GM12878 (cell line): ENCODE data around the gene SEC16A. TPM values are rescaled to one million over a fixed set of nuclear protein-coding genes. Genes with fewer than 3 reads are reported as not detected.

Experiments
- ATAC-seq: fragments of 200-7000 bp; cut with Tn5 transposase; 3 replicates; pipeline ENCODE4 v1.9.1; 2020; ENCODE audit warnings: mild to moderate bottlenecking, moderate library complexity
- BruUV-seq: library from RNA; stranded (reverse); fragments of 400-500 nt; replicated peaks from 2 replicates; lab custom pipeline; 2021; lab: Mats Ljungman, UMichigan
- CTCF ChIA-PET: fragments of 300-600 bp; sonication (Branson Sonifier 250); formaldehyde crosslinking; extraction: SDS; loops from one replicate; lab custom pipeline; 2021; ENCODE audit warnings: inconsistent platforms; lab: Yijun Ruan, JAX
- POLR2A ChIA-PET: fragments of 350-600 bp; formaldehyde crosslinking; extraction: SDS; loops from one replicate; lab custom pipeline; 2021; ENCODE audit warnings: inconsistent platforms; lab: Charles Lee
- RAD21 ChIA-PET: fragments of 300-600 bp; sonication (Branson Sonifier 250); formaldehyde crosslinking; loops from one replicate; lab custom pipeline; 2023; ENCODE audit warnings: antibody characterized with exemption; ENCODE audit not compliant: unreplicated experiment; lab: Charles Lee
- SMC1A ChIA-PET: fragments of 300-600 bp; sonication (Branson Sonifier 250); formaldehyde crosslinking; loops from one replicate; lab custom pipeline; 2023; ENCODE audit not compliant: unreplicated experiment, uncharacterized antibody; lab: Charles Lee
- DNase-seq: peaks from one replicate; pipeline ENCODE4 v3.0.0-alpha.2; 2011; ENCODE audit warnings: low read depth, low spot score
- FAIRE-seq: peaks from 3 replicates; lab custom pipeline; 2011; peaks lifted over from hg19 to GRCh38; lab: Jason Lieb, UNC
- H2AFZ ChIP-seq: 2 replicates; pipeline ENCODE4 v1.6.0; 2011; ENCODE audit warnings: low read depth, low read length, control low read depth; ENCODE audit not compliant: control insufficient read depth
- H3K27ac ChIP-seq: 2 replicates; pipeline ENCODE4 v1.5.1; 2011; ENCODE audit warnings: control low read depth; ENCODE audit not compliant: control insufficient read depth, insufficient read depth
- H3K27me3 ChIP-seq, 2 experiments: replicated peaks in 1 of 2; 2 replicates each; pipeline versions ENCODE4 v1.6.0 to v1.6.1; 2011; ENCODE audit warnings: low read length in 1 of 2; ENCODE audit not compliant: control insufficient read depth in 2 of 2, insufficient read depth in 2 of 2
- H3K36me3 ChIP-seq, 2 experiments: 2 replicates each; pipeline ENCODE4 v1.5.1; 2011; ENCODE audit warnings: low read length in 1 of 2; ENCODE audit not compliant: control insufficient read depth in 2 of 2, insufficient read depth in 2 of 2
- H3K4me1 ChIP-seq: 2 replicates; pipeline ENCODE4 v1.6.1; 2011; ENCODE audit warnings: mild to moderate bottlenecking, low read length, moderate library complexity, mixed read lengths; ENCODE audit not compliant: control insufficient read depth, insufficient read depth
- H3K4me2 ChIP-seq: 2 replicates; pipeline ENCODE4 v1.6.0; 2011; ENCODE audit warnings: control low read depth; ENCODE audit not compliant: control insufficient read depth, insufficient read depth
- H3K4me3 ChIP-seq: fragments of 200-600 bp; sonication (generic); 2 replicates; pipeline ENCODE4 v1.5.1; 2016
- H3K79me2 ChIP-seq: 2 replicates; pipeline ENCODE4 v1.6.0; 2011; ENCODE audit warnings: low read length; ENCODE audit not compliant: control insufficient read depth, insufficient read depth
- H3K9ac ChIP-seq: 2 replicates; pipeline ENCODE4 v1.8.0; 2011; ENCODE audit warnings: low read length, control low read depth, mixed read lengths; ENCODE audit not compliant: control insufficient read depth, insufficient read depth
- H3K9me3 ChIP-seq: replicated peaks from 3 replicates; pipeline ENCODE4 v1.5.1; 2011; ENCODE audit warnings: mild to moderate bottlenecking, low read length; ENCODE audit not compliant: control insufficient read depth, insufficient read depth
- H4K20me1 ChIP-seq: 2 replicates; pipeline ENCODE4 v1.6.0; 2011; ENCODE audit not compliant: control insufficient read depth, insufficient read depth
- FOXK2 ChIP-seq: fragments of 450-650 bp; IDR thresholded peaks from 2 replicates; pipeline ENCODE4 v1.6.1; 2017; ENCODE audit warnings: mild to moderate bottlenecking, moderate library complexity
- HDGF ChIP-seq: fragments of 450-650 bp; IDR thresholded peaks from 2 replicates; pipeline ENCODE4 v1.6.1; 2016; ENCODE audit warnings: antibody characterized with exemption
- KDM1A ChIP-seq: fragments of 200-600 bp; sonication (generic); IDR thresholded peaks from 2 replicates; pipeline ENCODE4 v1.6.1; 2016; ENCODE audit warnings: borderline replicate concordance
- NFXL1 ChIP-seq: fragments of 450-650 bp; IDR thresholded peaks from 2 replicates; pipeline ENCODE4 v1.6.1; 2017; ENCODE audit warnings: antibody characterized with exemption, mild to moderate bottlenecking, borderline replicate concordance
- RAD21 ChIP-seq: IDR thresholded peaks from 2 replicates; pipeline ENCODE4 v1.6.1; 2011; ENCODE audit warnings: mild to moderate bottlenecking, low read depth, low read length, moderate library complexity; ENCODE audit not compliant: insufficient read depth
- RUNX3 ChIP-seq: IDR thresholded peaks from 2 replicates; pipeline ENCODE4 v1.6.1; 2012; ENCODE audit warnings: low read length, inconsistent platforms
- STAT1 ChIP-seq: fragments of 450-650 bp; conservative IDR thresholded peaks from 2 replicates; pipeline ENCODE4 v1.6.1; 2014; ENCODE audit warnings: antibody characterized with exemption, mild to moderate bottlenecking
- ZNF384 ChIP-seq: IDR thresholded peaks from 2 replicates; pipeline ENCODE4 v1.6.1; 2012; ENCODE audit warnings: low read depth, mild to moderate bottlenecking, low read length, improper control_type of control experiment, borderline replicate concordance
- WGBS: methylation state at CpG from one replicate; pipeline ENCODE4 v1.1.6; 2016; ENCODE audit warnings: low lambda C conversion rate; ENCODE audit not compliant: insufficient replicate concordance, insufficient coverage; ENCODE audit errors: missing lambda C conversion rate; 5-methylcytosine and 5-hydroxymethylcytosine counted together
- in situ Hi-C: fragments of 300-500 bp; cut with MboI; formaldehyde crosslinking; loops from 9 replicates; pipeline ENCODE4 v1.14.3; 2018; ENCODE audit warnings: mixed read lengths
- intact Hi-C: fragments of 100-400 bp; cut with micrococcal nuclease; formaldehyde crosslinking; loops from one replicate; pipeline ENCODE4 v1.14.2; 2022; ENCODE audit not compliant: unreplicated experiment
- polyA plus RNA-seq, 11 experiments: library from polyadenylated mRNA; depleted of rRNA in 4 of 11; unstranded in 6 of 11; stranded (reverse) in 5 of 11; fragments of >200 nt; fragmentation: Nextera tagmentation in 4 of 11; fragmentation: Illumina TruSeq in 1 of 11; extraction: Ambion mirVana in 4 of 11; extraction: Trizol in 1 of 11; gene quantifications; 1 replicate in 1 of 11; 2 replicates in 10 of 11; pipeline versions ENCODE4 v1.2.1 to v1.2.3, GENCODE V29; 2011 to 2016; ENCODE audit warnings: inconsistent platforms in 2 of 11, missing spikeins in 2 of 11, low read depth in 1 of 11
- total RNA-seq, 4 experiments: library from RNA; depleted of rRNA in 3 of 4; stranded (reverse); fragments of >200 nt in 3 of 4; fragmentation: Illumina TruSeq in 1 of 4; extraction: Trizol in 1 of 4; gene quantifications; 2 replicates each; pipeline versions ENCODE4 v1.2.1 to v1.2.3, GENCODE V29; 2013 to 2021
- TF ChIP-seq, protein P1 (sequence below): IDR thresholded peaks from 2 replicates; pipeline ENCODE4 v1.6.1; 2011; ENCODE audit warnings: low read depth, mild to moderate bottlenecking, low read length, moderate library complexity, borderline replicate concordance; ENCODE audit errors: extremely low read depth
- TF ChIP-seq, protein P2 (sequence below): fragments of 450-650 bp; IDR thresholded peaks from 2 replicates; pipeline ENCODE4 v1.6.1; 2017; ENCODE audit warnings: mild to moderate bottlenecking, low read depth, inconsistent platforms; ENCODE audit not compliant: poor library complexity, severe bottlenecking
- TF ChIP-seq, protein P3 (sequence below): fragments of 450-650 bp; IDR thresholded peaks from 2 replicates; pipeline ENCODE4 v1.6.1; 2017; ENCODE audit warnings: low read depth, mild to moderate bottlenecking, moderate library complexity

The SEC16A gene
- total and polyA plus RNA-seq, 10 of the 15 experiments (the other 5 are each of a cell fraction or from before 2014, with no cell fraction given), result 9.9 to 59.1 (median 21.7) TPM

DNA sequence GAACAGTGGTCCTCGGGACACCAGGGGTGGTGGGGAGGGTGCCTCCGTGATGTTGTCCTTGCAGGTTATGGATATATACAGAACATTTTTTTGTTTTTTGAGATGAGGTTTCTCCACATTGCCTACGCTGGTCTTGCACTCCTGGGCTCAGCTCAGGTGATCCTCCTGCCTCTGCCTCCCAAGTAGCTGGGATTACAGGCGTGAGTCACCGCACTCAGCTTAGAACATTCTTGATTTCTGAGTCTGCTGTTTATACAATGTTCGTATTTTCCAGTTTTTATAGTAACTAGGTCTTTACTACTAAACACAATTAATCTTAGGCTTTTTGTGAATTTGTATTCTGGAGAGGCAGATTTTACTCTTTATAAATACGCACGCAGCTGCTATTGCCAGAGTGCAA is 66.4 kb downstream of the SEC16A start:
- Histone ChIP-seq H3K4me2 (no peak overlapping the region), H3K27ac (no peak overlapping the region), H4K20me1 (no peaks in the 10 kb centered on the region), H2AFZ (no peak overlapping the region)
- SMC1A ChIA-PET, result no interaction called here
- no peak for FAIRE-seq
- no peak for TF ChIP-seq ZNF384
- no peak for TF ChIP-seq FOXK2
- TF ChIP-seq RUNX3, result no peak
- no peak for TF ChIP-seq HDGF
- TF ChIP-seq, all 136 proteins: peak for 0
- Histone ChIP-seq H3K79me2 (peaks cover 17% of the 10 kb centered on the region), H3K4me1 (peaks cover 5% of the 10 kb centered on the region), H3K36me3 (peaks cover 27 to 33% of the 10 kb centered on the region in 2 experiments; a peak in 3 of 4 replicates), H3K9ac (no peak overlapping the region), H3K9me3 (no peaks in the 10 kb centered on the region), H3K4me3 (no peak overlapping the region), H3K27me3 (no peaks in the 10 kb centered on the region)
- CTCF ChIA-PET, result no interaction called here
- ATAC-seq (no peak), DNase-seq (no peak)
- no TSS peak for BruUV-seq
- POLR2A ChIA-PET, result no interaction called here
- in situ Hi-C loops (no loop called here), intact Hi-C loops (no loop called here)
- RAD21 ChIA-PET, result interaction anchor here (0.6 kb wide), 1 partner anchor 282 kb away, joined by 3 read pairs; no protein-coding TSS in a partner anchor
- 96% methylated on average over 8 of the region's 8 CpGs for WGBS

DNA sequence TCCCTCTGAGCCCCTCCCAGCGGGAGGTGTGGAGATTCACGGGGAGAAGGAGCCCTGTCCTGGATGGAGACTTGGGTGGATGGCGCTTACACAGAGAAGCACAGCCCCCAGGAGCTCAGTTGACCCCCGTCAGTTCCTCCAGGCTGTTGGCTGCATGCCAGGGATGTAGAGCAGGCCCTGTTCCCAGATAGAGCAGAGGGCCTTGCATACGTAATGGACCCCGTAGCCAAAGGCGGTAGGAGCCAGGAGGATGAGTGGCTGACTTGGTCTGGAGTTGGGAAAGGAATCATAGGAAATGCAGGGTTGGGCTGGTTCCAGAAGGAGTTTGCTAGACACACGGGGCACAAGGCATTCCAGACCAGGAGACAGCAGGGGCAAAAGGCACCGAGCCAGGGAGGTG is 69.9 kb downstream of the SEC16A start:
- Histone ChIP-seq H3K79me2 (peaks cover 46% of the 10 kb centered on the region), H3K9ac (no peak overlapping the region), H3K4me1 (peaks cover 13% of the 10 kb centered on the region), H3K27me3 (no peaks in the 10 kb centered on the region), H3K9me3 (no peaks in the 10 kb centered on the region), H3K36me3 (peaks cover 19 to 23% of the 10 kb centered on the region in 2 experiments; a peak in 3 of 4 replicates), H3K4me2 (no peak overlapping the region), H4K20me1 (no peaks in the 10 kb centered on the region), H2AFZ (no peak overlapping the region), H3K4me3 (no peak overlapping the region), H3K27ac (no peak overlapping the region; the same call in 1 of the 2 replicates)
- no peak for DNase-seq
- ATAC-seq, result no peak
- POLR2A ChIA-PET, result interaction anchor here (1.4 kb wide), 1 partner anchor 50 kb away, joined by 4 read pairs; the partner anchor contains the start of gene DNLZ
- intact Hi-C loops, result no loop called here
- BruUV-seq, result no TSS peak
- CTCF ChIA-PET, result no interaction called here
- in situ Hi-C loops, result no loop called here
- SMC1A ChIA-PET, result no interaction called here
- 97% methylated on average over 9 of the region's 9 CpGs for WGBS
- RAD21 ChIA-PET, result interaction anchor here (0.6 kb wide), 1 partner anchor 23 kb away, joined by 3 read pairs; no protein-coding TSS in a partner anchor
- FAIRE-seq, result no peak
- TF ChIP-seq, protein P1, sequence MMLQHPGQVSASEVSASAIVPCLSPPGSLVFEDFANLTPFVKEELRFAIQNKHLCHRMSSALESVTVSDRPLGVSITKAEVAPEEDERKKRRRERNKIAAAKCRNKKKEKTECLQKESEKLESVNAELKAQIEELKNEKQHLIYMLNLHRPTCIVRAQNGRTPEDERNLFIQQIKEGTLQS, result no peak
- no peak for TF ChIP-seq RAD21
- TF ChIP-seq, protein P2, sequence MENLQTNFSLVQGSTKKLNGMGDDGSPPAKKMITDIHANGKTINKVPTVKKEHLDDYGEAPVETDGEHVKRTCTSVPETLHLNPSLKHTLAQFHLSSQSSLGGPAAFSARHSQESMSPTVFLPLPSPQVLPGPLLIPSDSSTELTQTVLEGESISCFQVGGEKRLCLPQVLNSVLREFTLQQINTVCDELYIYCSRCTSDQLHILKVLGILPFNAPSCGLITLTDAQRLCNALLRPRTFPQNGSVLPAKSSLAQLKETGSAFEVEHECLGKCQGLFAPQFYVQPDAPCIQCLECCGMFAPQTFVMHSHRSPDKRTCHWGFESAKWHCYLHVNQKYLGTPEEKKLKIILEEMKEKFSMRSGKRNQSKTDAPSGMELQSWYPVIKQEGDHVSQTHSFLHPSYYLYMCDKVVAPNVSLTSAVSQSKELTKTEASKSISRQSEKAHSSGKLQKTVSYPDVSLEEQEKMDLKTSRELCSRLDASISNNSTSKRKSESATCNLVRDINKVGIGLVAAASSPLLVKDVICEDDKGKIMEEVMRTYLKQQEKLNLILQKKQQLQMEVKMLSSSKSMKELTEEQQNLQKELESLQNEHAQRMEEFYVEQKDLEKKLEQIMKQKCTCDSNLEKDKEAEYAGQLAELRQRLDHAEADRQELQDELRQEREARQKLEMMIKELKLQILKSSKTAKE, result no peak
- no peak for TF ChIP-seq STAT1
- TF ChIP-seq, protein P3, sequence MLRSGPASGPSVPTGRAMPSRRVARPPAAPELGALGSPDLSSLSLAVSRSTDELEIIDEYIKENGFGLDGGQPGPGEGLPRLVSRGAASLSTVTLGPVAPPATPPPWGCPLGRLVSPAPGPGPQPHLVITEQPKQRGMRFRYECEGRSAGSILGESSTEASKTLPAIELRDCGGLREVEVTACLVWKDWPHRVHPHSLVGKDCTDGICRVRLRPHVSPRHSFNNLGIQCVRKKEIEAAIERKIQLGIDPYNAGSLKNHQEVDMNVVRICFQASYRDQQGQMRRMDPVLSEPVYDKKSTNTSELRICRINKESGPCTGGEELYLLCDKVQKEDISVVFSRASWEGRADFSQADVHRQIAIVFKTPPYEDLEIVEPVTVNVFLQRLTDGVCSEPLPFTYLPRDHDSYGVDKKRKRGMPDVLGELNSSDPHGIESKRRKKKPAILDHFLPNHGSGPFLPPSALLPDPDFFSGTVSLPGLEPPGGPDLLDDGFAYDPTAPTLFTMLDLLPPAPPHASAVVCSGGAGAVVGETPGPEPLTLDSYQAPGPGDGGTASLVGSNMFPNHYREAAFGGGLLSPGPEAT, result no peak
- no peak for TF ChIP-seq KDM1A
- no peak for TF ChIP-seq FOXK2
- TF ChIP-seq NFXL1, result no peak
